Measurements from ENCODE around the gene WDR87.

The WDR87 gene

GRCh38 chr19:37905946-37906868 is at the start of gene WDR87:
Gene WDR87, minus strand, starts transcription at chr19:37906594. Its CDS starts 8,355 bp downstream, at chr19:37898239.
- no peak for DNase-seq (ENCODE audit: low read depth, low spot score)

- DNase-seq (ENCODE audit: low read depth, low spot score) = no peak
Measured at GRCh38 chr19:37955986-37956385, 49.6 kb upstream of the WDR87 start.

- DNase-seq (ENCODE audit: low read depth, low spot score) = no peak
Measured at GRCh38 chr19:37954421-37954874, 48.1 kb upstream of the WDR87 start.

DNA sequence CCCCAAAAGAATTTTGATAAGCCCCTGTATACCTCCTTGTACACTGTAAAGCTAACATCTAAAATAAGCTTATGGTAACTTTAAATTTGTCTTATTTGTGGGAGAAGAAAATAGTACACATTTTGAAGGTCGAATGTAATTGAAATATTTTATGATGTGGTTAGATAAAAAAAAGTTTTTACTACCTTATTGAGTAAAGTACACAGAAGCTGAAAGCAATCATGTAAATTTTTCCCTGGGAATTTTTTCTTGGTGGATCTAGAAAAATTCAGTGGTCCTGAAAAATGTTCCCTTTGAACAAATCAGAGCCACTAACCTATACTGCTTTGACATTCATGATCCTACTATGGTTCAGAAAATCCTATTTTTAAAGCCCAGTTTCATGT is 47.5 kb upstream of the WDR87 start:
- DNase-seq (ENCODE audit: low read depth, low spot score) = no peak

GRCh38 chr19:37953171-37953917 is 47.0 kb upstream of the WDR87 start:
- DNase-seq (ENCODE audit: low read depth, low spot score) = no peak

DNA sequence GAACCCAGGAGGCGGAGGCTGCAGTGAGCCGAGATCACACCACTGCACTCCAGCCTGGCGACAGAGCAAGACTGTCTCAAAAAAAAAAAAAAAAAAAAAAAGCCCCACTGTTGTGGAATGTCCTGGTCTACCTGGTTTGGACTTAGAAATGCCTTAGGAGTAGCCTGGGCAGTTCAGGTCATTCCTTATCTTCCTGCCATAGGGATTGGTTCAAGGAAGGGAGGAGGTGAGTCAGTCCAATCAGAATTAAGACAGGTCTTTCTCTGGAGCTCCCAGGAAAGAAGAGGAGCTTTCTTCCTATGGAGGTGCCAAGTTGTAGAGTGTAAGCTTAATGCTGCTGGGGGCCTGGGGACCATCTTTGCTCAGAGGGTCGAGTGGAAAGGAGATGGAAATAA is 45.4 kb upstream of the WDR87 start:
- DNase-seq (ENCODE audit: low read depth, low spot score) = no peak

DNA sequence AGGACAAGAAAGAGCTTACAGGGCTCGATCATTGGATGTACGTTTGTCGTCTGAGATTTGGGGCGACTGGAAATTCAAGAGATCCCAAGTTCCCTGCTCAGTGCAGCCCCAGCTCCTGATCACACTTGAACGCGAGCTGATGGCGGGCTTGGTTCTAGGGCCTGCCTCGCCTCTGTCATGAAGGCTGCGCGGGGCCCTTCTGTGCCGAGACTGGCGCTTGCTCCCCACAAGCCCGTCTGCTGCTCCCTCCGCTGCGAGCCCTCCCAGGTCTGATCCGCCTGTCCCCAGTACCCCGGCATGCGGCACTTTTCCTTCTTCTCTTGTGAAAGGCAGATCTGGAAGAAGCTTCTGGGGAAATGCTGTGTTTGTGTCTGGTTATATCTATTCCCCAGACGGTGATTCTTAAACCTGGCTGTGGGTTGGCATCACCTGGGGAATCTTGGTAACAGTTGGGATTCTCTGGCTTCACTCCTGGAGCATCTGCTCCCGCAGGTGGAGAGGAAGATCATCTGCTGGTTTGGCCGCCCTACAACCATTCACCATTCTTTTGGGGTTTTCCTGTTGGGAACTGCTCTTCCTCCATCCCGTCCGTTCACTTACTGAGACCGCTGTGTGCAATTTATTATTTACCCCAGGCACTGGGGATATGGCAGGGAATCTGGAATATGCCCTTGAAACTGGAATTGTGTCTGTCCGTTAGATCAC is 44.2 kb upstream of the WDR87 start:
- DNase-seq (ENCODE audit: low read depth, low spot score) = no peak

GRCh38 chr19:37948362-37948761 is 42.0 kb upstream of the WDR87 start:
- DNase-seq (ENCODE audit: low read depth, low spot score) = no peak

DNA sequence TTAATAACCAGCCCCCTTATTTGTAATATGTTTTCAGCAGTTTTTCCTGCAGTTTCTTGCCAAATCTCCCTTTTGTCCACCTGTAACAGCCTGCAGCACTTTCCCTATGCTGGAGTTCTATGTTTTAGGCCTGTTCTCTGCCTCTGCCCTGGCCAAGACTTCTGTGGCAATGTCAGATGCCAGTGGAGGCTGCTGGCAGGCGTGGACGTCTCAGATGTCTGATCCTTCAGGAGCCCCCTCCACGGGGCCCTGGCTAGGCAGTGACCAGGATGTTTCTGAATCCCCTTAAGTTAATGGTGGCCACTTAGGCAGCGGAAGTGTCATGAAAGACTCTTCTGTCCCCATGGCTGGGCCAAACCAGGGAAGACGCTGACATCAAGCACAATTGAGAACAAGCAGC is 41.4 kb upstream of the WDR87 start:
- no peak for DNase-seq (ENCODE audit: low read depth, low spot score)

GRCh38 chr19:37946132-37946531 is 39.7 kb upstream of the WDR87 start:
- DNase-seq (ENCODE audit: low read depth, low spot score) = no peak

GRCh38 chr19:37943480-37943879 is 37.1 kb upstream of the WDR87 start:
- no peak for DNase-seq (ENCODE audit: low read depth, low spot score)

- DNase-seq (ENCODE audit: low read depth, low spot score) = no peak
Measured at GRCh38 chr19:37942516-37942902, 36.1 kb upstream of the WDR87 start.

DNA sequence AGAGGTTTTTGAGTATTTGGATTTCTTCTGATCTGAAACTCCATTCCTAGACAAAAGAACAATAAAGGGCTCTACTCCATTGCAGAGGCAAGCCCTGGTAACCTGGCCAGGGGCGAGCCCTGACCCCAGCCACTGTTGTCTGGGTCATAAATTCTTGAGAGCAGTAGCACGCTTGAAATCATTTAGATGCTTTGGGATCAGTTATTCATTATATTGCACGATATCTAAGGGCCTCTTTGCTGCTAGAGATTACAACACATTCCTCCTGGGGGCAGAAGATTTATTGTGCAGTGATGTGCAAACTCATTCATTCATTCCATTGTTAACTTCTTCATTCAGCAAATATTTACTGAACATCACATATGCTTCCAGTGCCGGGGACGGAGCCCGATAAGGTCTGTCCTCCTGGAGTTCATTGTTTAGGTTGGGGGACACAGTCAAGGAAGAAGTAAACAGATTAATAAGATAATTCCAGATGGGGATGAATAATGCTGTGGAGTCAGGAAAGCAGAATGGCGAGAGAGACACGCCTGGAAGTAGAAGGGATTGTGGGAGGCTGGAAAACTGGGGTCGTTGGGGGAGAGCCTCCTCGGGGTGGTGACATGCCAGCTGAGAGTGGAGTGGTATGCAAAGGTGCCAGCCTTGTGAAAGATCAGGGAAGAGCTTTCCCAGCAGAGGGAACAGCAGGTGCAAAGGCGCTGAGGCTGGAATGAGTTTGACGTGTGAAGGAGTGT is 35.6 kb upstream of the WDR87 start:
- no peak for DNase-seq (ENCODE audit: low read depth, low spot score)

GRCh38 chr19:37938353-37938752 is 32.0 kb upstream of the WDR87 start:
- DNase-seq (ENCODE audit: low read depth, low spot score) = no peak

GRCh38 chr19:37936886-37937285 is 30.5 kb upstream of the WDR87 start:
- no peak for DNase-seq (ENCODE audit: low read depth, low spot score)

- no peak for DNase-seq (ENCODE audit: low read depth, low spot score)
Measured at GRCh38 chr19:37936166-37936565, 29.8 kb upstream of the WDR87 start.

GRCh38 chr19:37935341-37935740 is 28.9 kb upstream of the WDR87 start:
- DNase-seq (ENCODE audit: low read depth, low spot score) = no peak

GRCh38 chr19:37933937-37934358 is 27.6 kb upstream of the WDR87 start:
- no peak for DNase-seq (ENCODE audit: low read depth, low spot score)

DNA sequence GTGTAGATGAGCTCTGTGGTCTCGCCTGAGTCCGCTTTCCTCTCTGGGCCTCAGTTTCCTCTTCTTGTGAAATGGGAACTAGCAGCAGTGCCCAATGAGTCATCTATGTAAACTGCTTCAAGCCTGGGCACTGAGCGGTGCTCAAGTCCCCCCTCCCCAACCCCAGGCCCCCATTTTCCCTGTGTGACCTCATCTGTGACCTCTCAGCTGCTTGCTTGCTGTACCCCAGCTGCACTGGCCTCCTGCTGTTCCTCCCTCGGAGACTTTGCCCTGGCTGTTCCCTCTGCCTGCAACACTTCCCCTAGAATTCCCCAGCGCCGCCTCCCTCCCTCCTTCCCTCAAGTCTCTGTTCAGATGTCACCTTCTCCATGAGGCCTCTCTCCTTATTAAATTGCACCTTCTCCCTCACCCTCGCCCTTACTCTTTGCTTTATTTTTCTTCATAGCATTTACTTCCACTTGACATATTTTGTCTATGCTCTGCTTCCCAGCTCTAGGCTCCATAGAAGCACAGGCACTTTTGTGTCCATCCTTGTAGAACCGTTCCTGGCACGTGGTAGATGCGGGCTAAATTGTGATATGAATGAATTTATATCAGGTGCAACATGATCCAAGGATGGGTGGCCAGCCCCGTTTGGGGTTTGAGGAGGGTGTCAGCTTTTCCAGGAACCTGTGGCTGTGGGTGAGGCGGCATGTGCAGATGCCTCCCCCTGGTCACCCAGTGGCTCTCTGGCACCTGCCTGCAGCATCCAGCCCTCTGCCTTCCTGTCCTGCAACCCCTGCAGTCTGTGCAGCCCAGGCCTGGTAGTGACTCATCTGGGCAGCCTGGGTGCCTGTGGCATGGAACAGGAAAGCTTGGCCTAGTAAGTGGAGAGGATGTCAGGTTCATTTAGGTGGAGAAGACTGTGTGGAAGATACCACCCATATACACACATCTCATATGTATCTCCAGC is 26.9 kb upstream of the WDR87 start:
- DNase-seq (ENCODE audit: low read depth, low spot score) = no peak
